Natural killer cell (primary cell): ENCODE data around the gene KIF25. TPM values are rescaled to one million over a fixed set of nuclear protein-coding genes. Genes with fewer than 3 reads are reported as not detected.

Source experiments
- ATAC-seq, 3 donors: fragments of 150-1000 bp in 2 of 3; fragments of 200-7000 bp in 1 of 3; cut with Tn5 transposase; 1 replicate in 1 of 3; 2 replicates in 2 of 3; pipeline ENCODE4 v1.10.0; 2021; ENCODE audit warnings: mild to moderate bottlenecking in 2 of 3, moderate library complexity in 2 of 3
- DNase-seq, 2 donors: peaks; one replicate each; pipeline versions ENCODE4 v3.0.0 to v3.0.0-alpha.2; 2013 to 2021; ENCODE audit warnings: mixed read lengths in 1 of 2
- H3K27ac ChIP-seq: one replicate; pipeline ENCODE4 v1.5.1; 2013; ENCODE audit warnings: mild to moderate bottlenecking, low read length
- H3K27me3 ChIP-seq: one replicate; pipeline ENCODE4 v1.6.1; 2013; ENCODE audit warnings: low read length; ENCODE audit not compliant: control insufficient read depth, insufficient read depth
- H3K36me3 ChIP-seq: one replicate; pipeline ENCODE4 v1.6.1; 2013; ENCODE audit warnings: low read length; ENCODE audit not compliant: control insufficient read depth, insufficient read depth
- H3K4me1 ChIP-seq: one replicate; pipeline ENCODE4 v1.6.1; 2013; ENCODE audit warnings: low read length; ENCODE audit not compliant: control insufficient read depth, insufficient read depth
- H3K4me3 ChIP-seq: one replicate; pipeline ENCODE4 v1.5.1; 2013; ENCODE audit warnings: low read length
- H3K9me3 ChIP-seq: one replicate; pipeline ENCODE4 v1.6.1; 2013; ENCODE audit warnings: low read length; ENCODE audit not compliant: control insufficient read depth, insufficient read depth
- H3K27ac Mint-ChIP-seq, 2 donors: one replicate each; pipeline ENCODE4 v1.8.0; 2022; ENCODE audit warnings: mild to moderate bottlenecking in 2 of 2, mixed read lengths in 2 of 2, moderate library complexity in 1 of 2
- H3K27me3 Mint-ChIP-seq, 2 donors: one replicate each; pipeline ENCODE4 v1.8.0; 2022; ENCODE audit warnings: low read depth in 2 of 2, mixed read lengths in 2 of 2
- H3K36me3 Mint-ChIP-seq: one replicate; pipeline ENCODE4 v1.8.0; 2022; ENCODE audit warnings: mixed read lengths
- H3K4me1 Mint-ChIP-seq, 2 donors: one replicate each; pipeline ENCODE4 v1.8.0; 2022; ENCODE audit warnings: mixed read lengths in 2 of 2
- H3K4me3 Mint-ChIP-seq: one replicate; pipeline ENCODE4 v1.8.0; 2022; ENCODE audit warnings: mild to moderate bottlenecking, moderate library complexity, mixed read lengths
- H3K9me3 Mint-ChIP-seq, 2 donors: one replicate each; pipeline ENCODE4 v1.8.0; 2022; ENCODE audit warnings: mixed read lengths in 2 of 2
- CTCF ChIP-seq: fragments of 200-600 bp; IDR thresholded peaks from one replicate; pipeline ENCODE4 v1.8.0; 2022; ENCODE audit warnings: antibody characterized with exemption
- WGBS: methylation state at CpG from one replicate; pipeline ENCODE4 v1.1.7; 2013; ENCODE audit warnings: missing lambda C conversion rate; ENCODE audit not compliant: insufficient coverage; 5-methylcytosine and 5-hydroxymethylcytosine counted together
- intact Hi-C: fragments of 100-400 bp; cut with micrococcal nuclease; formaldehyde crosslinking; loops from one replicate; pipeline ENCODE4 v1.14.2; 2022
- total RNA-seq, 4 donors: library from RNA; stranded (reverse); fragments of 120-200 nt in 1 of 4; gene quantifications; one replicate each; pipeline versions ENCODE4 v1.2.3 to v1.2.4, GENCODE V29; 2013 to 2022

Gene KIF25
- total RNA-seq, 3 donors from 2014 or later (not counting 1 experiment from before 2014, with no cell fraction given): not detected

GRCh38 chr6:167996424-167997199, 859 bp upstream of the KIF25 start:
- Mint-ChIP-seq H3K27ac (no peak overlapping the region), H3K4me3 (peak overlapping the region; percentile 6), H3K4me1 (no peaks in the 10 kb centered on the region), H3K36me3 (no peaks in the 10 kb centered on the region), H3K9me3 (no peaks in the 10 kb centered on the region), H3K27me3 (peaks cover 0 to 9% of the 10 kb centered on the region in 2 donors)
- ATAC-seq (no peak), DNase-seq (no peak)
- no peak for TF ChIP-seq CTCF
- no peak overlapping the region for H3K4me3 ChIP-seq
- H3K9me3 ChIP-seq: no peaks in the 10 kb centered on the region
- H3K36me3 ChIP-seq: no peaks in the 10 kb centered on the region
- WGBS: 58% methylated on average over 32 of the region's 43 CpGs
- H3K27ac ChIP-seq: no peak overlapping the region
- intact Hi-C loops: no loop called here
- H3K27me3 ChIP-seq: no peaks in the 10 kb centered on the region
- H3K4me1 ChIP-seq: no peaks in the 10 kb centered on the region

- Histone ChIP-seq H3K27ac (no peak overlapping the region), H3K9me3 (no peaks in the 10 kb centered on the region), H3K4me1 (no peaks in the 10 kb centered on the region), H3K4me3 (no peak overlapping the region), H3K27me3 (no peaks in the 10 kb centered on the region), H3K36me3 (no peaks in the 10 kb centered on the region)
- no peak overlapping the region for H3K27ac Mint-ChIP-seq
- no peak for TF ChIP-seq CTCF
- ATAC-seq (no peak), DNase-seq (no peak)
- H3K4me1 Mint-ChIP-seq: no peaks in the 10 kb centered on the region
- H3K36me3 Mint-ChIP-seq: no peaks in the 10 kb centered on the region
- H3K9me3 Mint-ChIP-seq: no peaks in the 10 kb centered on the region
- intact Hi-C loops: no loop called here
- peaks cover 0 to 9% of the 10 kb centered on the region in 2 donors for H3K27me3 Mint-ChIP-seq
- 89% methylated on average over 5 of the region's 5 CpGs for WGBS
- H3K4me3 Mint-ChIP-seq: no peak overlapping the region
Measured at GRCh38 chr6:167998215-167998614, 744 bp downstream of the KIF25 start.

- peaks cover 0 to 9% of the 10 kb centered on the region in 2 donors for H3K27me3 Mint-ChIP-seq
- no peaks in the 10 kb centered on the region for H3K9me3 ChIP-seq
- ATAC-seq: no peak
- H3K4me1 ChIP-seq: no peaks in the 10 kb centered on the region
- H3K36me3 Mint-ChIP-seq: no peaks in the 10 kb centered on the region
- WGBS: 85% methylated on average over 13 of the region's 13 CpGs
- no peak for DNase-seq
- TF ChIP-seq CTCF: no peak
- no peak overlapping the region for H3K4me3 ChIP-seq
- H3K27ac ChIP-seq: no peak overlapping the region
- no peak overlapping the region for H3K27ac Mint-ChIP-seq
- no peaks in the 10 kb centered on the region for H3K4me1 Mint-ChIP-seq
- intact Hi-C loops: no loop called here
- no peak overlapping the region for H3K4me3 Mint-ChIP-seq
- H3K9me3 Mint-ChIP-seq: no peaks in the 10 kb centered on the region
- no peaks in the 10 kb centered on the region for H3K27me3 ChIP-seq
- no peaks in the 10 kb centered on the region for H3K36me3 ChIP-seq
Measured at GRCh38 chr6:168000198-168001028, 2.9 kb downstream of the KIF25 start.
